Measurements from ENCODE around the gene ANO10. TPM values are rescaled to one million over a fixed set of nuclear protein-coding genes. Genes with fewer than 3 reads are reported as not detected.

Gene ANO10
- total RNA-seq, 1 donor from 2014 or later: 32.8 TPM

DNA sequence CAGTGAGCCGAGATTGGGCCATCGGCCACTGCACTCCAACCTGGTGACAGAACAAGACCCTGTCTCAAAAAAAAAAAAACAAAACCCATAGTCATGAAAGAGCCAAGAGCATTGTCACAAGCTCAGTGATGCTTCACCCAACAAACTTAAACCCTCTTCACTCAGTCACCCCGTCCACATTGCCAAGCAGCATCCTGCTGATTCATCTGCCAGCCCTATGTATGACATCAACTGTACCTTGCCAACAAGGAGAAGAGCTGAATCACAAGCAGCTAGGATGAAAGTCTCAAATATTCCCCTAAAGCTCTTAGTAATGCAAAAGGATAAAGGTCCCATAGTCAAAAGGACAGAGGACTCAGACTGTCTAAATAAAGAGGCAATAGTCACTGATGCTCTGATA is 90.0 kb downstream of the ANO10 start:
- H3K27me3 Mint-ChIP-seq (ENCODE audit: unreplicated experiment): no peaks in the 10 kb centered on the region
- no peak overlapping the region for H3K4me3 Mint-ChIP-seq (ENCODE audit: unreplicated experiment)
- TF ChIP-seq, protein P1, sequence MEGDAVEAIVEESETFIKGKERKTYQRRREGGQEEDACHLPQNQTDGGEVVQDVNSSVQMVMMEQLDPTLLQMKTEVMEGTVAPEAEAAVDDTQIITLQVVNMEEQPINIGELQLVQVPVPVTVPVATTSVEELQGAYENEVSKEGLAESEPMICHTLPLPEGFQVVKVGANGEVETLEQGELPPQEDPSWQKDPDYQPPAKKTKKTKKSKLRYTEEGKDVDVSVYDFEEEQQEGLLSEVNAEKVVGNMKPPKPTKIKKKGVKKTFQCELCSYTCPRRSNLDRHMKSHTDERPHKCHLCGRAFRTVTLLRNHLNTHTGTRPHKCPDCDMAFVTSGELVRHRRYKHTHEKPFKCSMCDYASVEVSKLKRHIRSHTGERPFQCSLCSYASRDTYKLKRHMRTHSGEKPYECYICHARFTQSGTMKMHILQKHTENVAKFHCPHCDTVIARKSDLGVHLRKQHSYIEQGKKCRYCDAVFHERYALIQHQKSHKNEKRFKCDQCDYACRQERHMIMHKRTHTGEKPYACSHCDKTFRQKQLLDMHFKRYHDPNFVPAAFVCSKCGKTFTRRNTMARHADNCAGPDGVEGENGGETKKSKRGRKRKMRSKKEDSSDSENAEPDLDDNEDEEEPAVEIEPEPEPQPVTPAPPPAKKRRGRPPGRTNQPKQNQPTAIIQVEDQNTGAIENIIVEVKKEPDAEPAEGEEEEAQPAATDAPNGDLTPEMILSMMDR (IDR thresholded peaks at IDR 0.05): no peak
- H3K4me1 Mint-ChIP-seq (ENCODE audit: unreplicated experiment): no peaks in the 10 kb centered on the region
- no peak overlapping the region for H3K27ac Mint-ChIP-seq (ENCODE audit: unreplicated experiment)
- H3K9me3 Mint-ChIP-seq (ENCODE audit: unreplicated experiment): peaks cover 11% of the 10 kb centered on the region
- H3K36me3 Mint-ChIP-seq (ENCODE audit: unreplicated experiment): peaks cover 7% of the 10 kb centered on the region
- no peak for DNase-seq (ENCODE audit: extremely low spot score, unreplicated experiment)

DNA sequence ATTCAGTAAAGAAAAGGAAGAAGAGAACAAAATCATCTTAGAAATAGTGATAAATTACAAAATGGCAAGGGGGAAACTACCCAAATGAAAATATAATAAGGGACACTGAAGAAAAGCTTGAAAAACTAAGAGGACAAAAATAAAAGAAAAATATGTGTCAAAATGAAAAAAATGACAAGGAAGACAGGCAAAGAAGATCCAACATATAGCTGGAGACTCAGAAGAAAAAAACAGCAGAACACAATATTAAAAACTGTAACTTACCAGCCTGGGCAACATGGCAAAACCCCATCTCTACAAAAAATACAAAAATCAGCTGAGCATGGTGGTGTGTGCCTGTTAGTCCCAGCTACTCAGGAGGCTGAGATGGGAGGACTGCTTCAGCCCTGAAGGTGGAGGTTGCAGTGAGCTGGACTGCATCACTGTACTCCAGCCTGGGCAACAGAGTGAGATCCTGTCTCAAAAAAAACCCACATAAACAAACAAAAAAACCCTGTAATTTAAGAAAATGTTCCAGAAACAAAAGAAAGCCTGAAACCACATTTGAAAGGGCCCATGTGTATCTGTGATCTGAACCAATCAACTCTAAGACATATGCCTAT is 93.2 kb downstream of the ANO10 start:
- DNase-seq (ENCODE audit: extremely low spot score, unreplicated experiment): no peak
- Mint-ChIP-seq H3K9me3 (ENCODE audit: unreplicated experiment) (peaks cover 11% of the 10 kb centered on the region), H3K27ac (ENCODE audit: unreplicated experiment) (no peak overlapping the region), H3K4me3 (ENCODE audit: unreplicated experiment) (no peak overlapping the region), H3K27me3 (ENCODE audit: unreplicated experiment) (no peaks in the 10 kb centered on the region), H3K4me1 (ENCODE audit: unreplicated experiment) (no peaks in the 10 kb centered on the region), H3K36me3 (ENCODE audit: unreplicated experiment) (peaks cover 7% of the 10 kb centered on the region)
- TF ChIP-seq, protein P1 (IDR thresholded peaks at IDR 0.05): no peak

DNA sequence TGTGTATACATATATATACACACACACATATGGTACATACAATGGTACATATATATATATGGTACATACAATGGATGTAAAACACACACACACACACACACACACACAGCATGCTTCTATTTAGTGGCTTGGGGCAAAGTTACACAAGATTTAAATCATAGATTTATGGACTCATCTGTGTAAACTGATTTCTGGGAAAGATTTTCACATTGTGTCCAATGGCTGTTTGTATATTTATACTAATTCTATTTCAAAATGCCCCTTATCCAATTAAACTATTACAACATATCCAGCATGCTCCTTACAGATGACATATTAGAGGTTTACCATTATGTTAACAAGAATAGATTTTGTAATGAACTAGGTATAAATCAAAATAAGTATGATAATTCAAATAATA is 94.9 kb downstream of the ANO10 start:
- H3K36me3 Mint-ChIP-seq (ENCODE audit: unreplicated experiment): peaks cover 7% of the 10 kb centered on the region
- H3K27me3 Mint-ChIP-seq (ENCODE audit: unreplicated experiment): no peaks in the 10 kb centered on the region
- no peak overlapping the region for H3K4me3 Mint-ChIP-seq (ENCODE audit: unreplicated experiment)
- DNase-seq (ENCODE audit: extremely low spot score, unreplicated experiment): no peak
- TF ChIP-seq, protein P1 (IDR thresholded peaks at IDR 0.05): no peak
- H3K9me3 Mint-ChIP-seq (ENCODE audit: unreplicated experiment): peaks cover 11% of the 10 kb centered on the region
- no peaks in the 10 kb centered on the region for H3K4me1 Mint-ChIP-seq (ENCODE audit: unreplicated experiment)
- H3K27ac Mint-ChIP-seq (ENCODE audit: unreplicated experiment): no peak overlapping the region

DNA sequence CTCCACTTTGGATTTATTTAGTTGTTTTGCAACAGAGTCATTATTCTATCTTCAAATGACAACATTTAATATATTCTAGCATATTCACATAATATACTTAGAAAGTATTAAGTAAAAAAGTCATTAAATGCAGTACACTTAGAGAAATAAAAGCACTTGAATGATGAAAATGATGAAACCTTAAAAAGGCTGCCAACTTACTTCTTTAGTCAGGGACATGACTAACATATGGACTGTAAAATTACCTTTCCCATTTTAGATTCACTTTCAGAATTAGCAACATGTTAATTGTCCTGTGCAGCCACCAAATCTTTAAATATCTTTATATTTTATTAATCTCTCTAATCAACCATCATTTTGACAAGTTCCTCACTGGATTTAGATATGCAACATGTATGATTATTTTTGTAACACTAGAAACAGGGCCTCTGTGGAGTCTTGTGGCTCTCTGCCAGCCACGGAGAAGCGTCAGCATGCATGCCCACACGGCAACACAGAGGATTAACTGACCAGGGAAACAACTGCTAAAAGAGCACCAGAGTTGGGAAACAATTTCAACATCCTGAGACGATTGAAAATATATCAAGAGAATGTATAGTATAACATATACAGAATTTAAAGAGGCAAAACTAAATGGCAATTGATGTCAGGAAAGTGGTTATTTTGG is 95.7 kb downstream of the ANO10 start:
- peaks cover 11% of the 10 kb centered on the region for H3K9me3 Mint-ChIP-seq (ENCODE audit: unreplicated experiment)
- H3K4me1 Mint-ChIP-seq (ENCODE audit: unreplicated experiment): no peaks in the 10 kb centered on the region
- TF ChIP-seq, protein P1 (IDR thresholded peaks at IDR 0.05): no peak
- H3K27ac Mint-ChIP-seq (ENCODE audit: unreplicated experiment): no peak overlapping the region
- H3K4me3 Mint-ChIP-seq (ENCODE audit: unreplicated experiment): no peak overlapping the region
- H3K36me3 Mint-ChIP-seq (ENCODE audit: unreplicated experiment): peaks cover 7% of the 10 kb centered on the region
- no peaks in the 10 kb centered on the region for H3K27me3 Mint-ChIP-seq (ENCODE audit: unreplicated experiment)
- DNase-seq (ENCODE audit: extremely low spot score, unreplicated experiment): no peak

DNA sequence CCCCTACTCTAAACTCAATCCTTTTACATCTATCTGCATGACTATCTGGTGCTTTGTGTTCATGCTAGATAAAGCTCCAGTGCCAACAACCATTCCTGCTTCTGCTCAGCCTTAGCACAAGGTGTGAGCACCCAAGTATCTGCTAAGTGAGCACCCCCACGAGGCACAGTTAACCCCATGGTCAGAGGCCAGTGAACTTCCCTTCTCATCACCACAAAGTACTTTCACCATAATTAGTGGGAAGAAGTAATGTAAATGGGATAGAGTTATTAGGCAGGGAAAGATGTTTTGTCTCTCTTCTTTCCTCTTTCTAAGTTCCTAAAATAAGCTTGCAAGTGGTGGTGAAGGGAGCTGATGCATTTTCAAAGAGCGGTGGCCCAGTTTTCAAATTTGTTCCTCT is 96.4 kb downstream of the ANO10 start:
- Mint-ChIP-seq H3K4me1 (ENCODE audit: unreplicated experiment) (no peaks in the 10 kb centered on the region), H3K27ac (ENCODE audit: unreplicated experiment) (no peak overlapping the region), H3K4me3 (ENCODE audit: unreplicated experiment) (no peak overlapping the region), H3K9me3 (ENCODE audit: unreplicated experiment) (peaks cover 11% of the 10 kb centered on the region), H3K36me3 (ENCODE audit: unreplicated experiment) (peaks cover 7% of the 10 kb centered on the region), H3K27me3 (ENCODE audit: unreplicated experiment) (no peaks in the 10 kb centered on the region)
- DNase-seq (ENCODE audit: extremely low spot score, unreplicated experiment): no peak
- TF ChIP-seq, protein P1 (IDR thresholded peaks at IDR 0.05): no peak
